ENCODE measurements around the gene MLXIP. TPM values are rescaled to one million over a fixed set of nuclear protein-coding genes. Genes with fewer than 3 reads are reported as not detected.

MLXIP gene
- total and polyA plus RNA-seq, 2 experiments from 2014 or later = 8.2 to 11.0 TPM

DNA sequence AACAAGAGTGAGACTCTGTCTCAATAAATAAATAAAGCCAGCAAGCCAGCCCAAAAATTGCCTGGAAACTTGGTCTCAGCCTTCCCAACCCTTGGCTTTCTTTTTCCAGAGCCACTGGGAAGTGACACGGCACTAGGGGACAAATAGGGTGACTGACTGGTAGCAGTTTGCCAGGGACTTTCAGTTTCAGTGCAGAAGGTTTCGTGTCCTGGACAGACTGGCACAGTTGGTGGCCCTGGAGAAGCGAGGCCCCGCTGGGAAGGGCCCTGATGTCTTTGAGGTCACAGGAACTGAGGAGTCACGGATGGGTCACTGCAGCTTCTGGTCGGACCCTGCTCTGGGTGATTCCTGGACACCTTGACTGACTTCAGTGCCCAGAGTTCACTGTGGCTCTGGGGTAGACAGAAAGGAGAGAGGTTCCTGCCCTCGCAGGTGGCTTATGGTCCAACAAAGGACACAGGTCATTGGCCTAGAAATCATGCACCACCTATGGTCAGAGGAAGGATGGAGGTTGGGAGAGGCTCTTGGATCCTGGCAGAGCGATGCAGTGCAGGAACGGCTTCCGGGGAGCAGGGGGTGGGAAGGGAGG, 107.0 kb downstream of the MLXIP start:
- no peak for TF ChIP-seq CTCF (IDR thresholded peaks at IDR 0.05; ENCODE audit: low read depth, low read length)
- H3K9me3 ChIP-seq (ENCODE audit: low read depth) = no peaks in the 10 kb centered on the region
- H3K4me1 ChIP-seq (ENCODE audit: low read depth) = no peaks in the 10 kb centered on the region
- no peak overlapping the region for H3K4me3 ChIP-seq
- H3K27me3 ChIP-seq = peaks cover 14% of the 10 kb centered on the region
- no peak overlapping the region for H3K27ac ChIP-seq
- no peak for DNase-seq (ENCODE audit: low read depth in 1 of 2, low spot score in 1 of 2)
- H3K36me3 ChIP-seq = no peaks in the 10 kb centered on the region

DNA sequence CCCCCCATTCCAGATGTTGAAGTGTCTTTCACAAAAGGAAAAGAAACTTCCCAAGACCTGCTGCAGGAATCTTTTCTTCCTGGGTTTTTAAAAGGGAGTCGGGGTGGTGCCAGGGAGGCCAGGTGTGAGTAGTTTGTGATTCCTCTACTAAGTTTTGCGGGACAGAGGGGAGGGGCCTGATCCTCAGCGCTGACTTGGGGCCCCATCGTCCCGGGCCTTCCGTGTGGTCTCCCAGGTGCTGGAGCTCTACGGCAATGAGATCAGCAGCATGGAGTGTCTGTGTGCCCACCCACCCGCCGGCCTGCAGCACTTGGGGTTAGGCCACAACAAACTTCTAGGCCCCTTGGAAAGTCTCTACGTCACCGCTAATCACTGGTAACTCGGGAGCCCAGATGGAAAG, 108.9 kb downstream of the MLXIP start:
- Histone ChIP-seq H3K27ac (no peak overlapping the region), H3K36me3 (no peaks in the 10 kb centered on the region), H3K9me3 (ENCODE audit: low read depth) (no peaks in the 10 kb centered on the region), H3K4me1 (ENCODE audit: low read depth) (no peaks in the 10 kb centered on the region), H3K4me3 (no peak overlapping the region), H3K27me3 (peaks cover 14% of the 10 kb centered on the region)
- DNase-seq (ENCODE audit: low read depth in 1 of 2, low spot score in 1 of 2) = no peak
- no peak for TF ChIP-seq CTCF (IDR thresholded peaks at IDR 0.05; ENCODE audit: low read depth, low read length)

GRCh38 chr12:122189626-122190475, 111.3 kb downstream of the MLXIP start:
- no peak for TF ChIP-seq CTCF (IDR thresholded peaks at IDR 0.05; ENCODE audit: low read depth, low read length)
- H3K27ac ChIP-seq = no peak overlapping the region
- H3K9me3 ChIP-seq (ENCODE audit: low read depth) = no peaks in the 10 kb centered on the region
- no peaks in the 10 kb centered on the region for H3K36me3 ChIP-seq
- H3K27me3 ChIP-seq = no peaks in the 10 kb centered on the region
- H3K4me1 ChIP-seq (ENCODE audit: low read depth) = no peaks in the 10 kb centered on the region
- no peak overlapping the region for H3K4me3 ChIP-seq
- DNase-seq (ENCODE audit: low read depth in 1 of 2, low spot score in 1 of 2) = no peak

DNA sequence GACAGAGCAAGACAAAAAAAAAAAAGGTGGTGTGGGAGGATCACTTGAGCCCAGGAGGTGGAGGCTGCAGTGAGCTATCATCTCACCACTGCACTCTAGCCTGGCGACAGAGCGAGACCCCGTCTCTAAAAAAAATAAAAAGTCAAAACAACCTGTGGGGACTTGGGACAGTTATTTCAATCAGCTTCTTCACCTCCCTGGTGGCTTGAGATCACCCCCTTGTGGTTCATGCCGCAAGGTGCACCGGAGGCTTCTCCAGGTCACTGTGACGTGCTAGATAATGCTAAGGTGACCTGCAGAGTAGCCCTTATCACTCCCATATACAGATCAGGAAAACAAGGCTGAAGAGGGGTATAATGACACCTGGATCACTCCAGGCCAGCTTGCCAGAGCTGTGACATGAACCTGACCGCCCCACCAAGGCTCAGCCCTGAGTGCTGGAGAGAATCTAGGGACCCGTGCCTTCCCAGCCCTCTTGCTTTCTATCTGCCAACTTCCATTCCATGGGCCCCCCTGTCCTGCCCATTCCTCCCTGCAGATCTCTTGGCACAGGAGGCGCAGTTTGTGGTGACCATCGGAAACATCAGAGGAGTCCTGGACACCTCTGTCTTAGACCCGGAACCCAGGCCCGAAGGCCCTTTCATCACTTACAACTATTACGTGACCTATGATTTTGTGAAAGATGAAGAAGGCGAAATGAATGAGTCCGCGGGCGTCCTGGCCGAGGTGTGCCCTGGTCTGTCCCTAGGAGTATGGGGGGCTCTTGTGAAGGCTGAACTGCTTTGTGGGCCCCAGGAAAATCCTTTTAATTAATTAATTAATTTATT, 112.5 kb downstream of the MLXIP start:
- H3K36me3 ChIP-seq = no peaks in the 10 kb centered on the region
- H3K27ac ChIP-seq = no peak overlapping the region
- DNase-seq (ENCODE audit: low read depth in 1 of 2, low spot score in 1 of 2) = peak; percentile 62 to 69
- no peaks in the 10 kb centered on the region for H3K9me3 ChIP-seq (ENCODE audit: low read depth)
- no peaks in the 10 kb centered on the region for H3K27me3 ChIP-seq
- H3K4me1 ChIP-seq (ENCODE audit: low read depth) = no peaks in the 10 kb centered on the region
- H3K4me3 ChIP-seq = no peak overlapping the region
- peak; percentile 83 for TF ChIP-seq CTCF (IDR thresholded peaks at IDR 0.05; ENCODE audit: low read depth, low read length)

GRCh38 chr12:122192441-122192840, 113.9 kb downstream of the MLXIP start:
- no peak for TF ChIP-seq CTCF (IDR thresholded peaks at IDR 0.05; ENCODE audit: low read depth, low read length)
- Histone ChIP-seq H3K27me3 (no peaks in the 10 kb centered on the region), H3K9me3 (ENCODE audit: low read depth) (no peaks in the 10 kb centered on the region), H3K4me1 (ENCODE audit: low read depth) (no peaks in the 10 kb centered on the region), H3K36me3 (no peaks in the 10 kb centered on the region), H3K4me3 (no peak overlapping the region), H3K27ac (no peak overlapping the region)
- DNase-seq (ENCODE audit: low read depth in 1 of 2, low spot score in 1 of 2) = no peak
